GM18861 (cell line): ENCODE data around the gene GALNT11.
"Not testable (repeated sequence)": the region's sequence is repeated elsewhere in the genome, so short reads cannot be mapped to it uniquely, and the experiment has no call there.

Experiments
- ATAC-seq: cut with Tn5 transposase; IDR thresholded peaks from one replicate; pipeline ENCODE4 v1.9.1; 2021; ENCODE audit not compliant: unreplicated experiment

Gene GALNT11

GRCh38 chr7:152074673-152075072 lies 49.2 kb downstream of the GALNT11 start:
- ATAC-seq = no peak

DNA sequence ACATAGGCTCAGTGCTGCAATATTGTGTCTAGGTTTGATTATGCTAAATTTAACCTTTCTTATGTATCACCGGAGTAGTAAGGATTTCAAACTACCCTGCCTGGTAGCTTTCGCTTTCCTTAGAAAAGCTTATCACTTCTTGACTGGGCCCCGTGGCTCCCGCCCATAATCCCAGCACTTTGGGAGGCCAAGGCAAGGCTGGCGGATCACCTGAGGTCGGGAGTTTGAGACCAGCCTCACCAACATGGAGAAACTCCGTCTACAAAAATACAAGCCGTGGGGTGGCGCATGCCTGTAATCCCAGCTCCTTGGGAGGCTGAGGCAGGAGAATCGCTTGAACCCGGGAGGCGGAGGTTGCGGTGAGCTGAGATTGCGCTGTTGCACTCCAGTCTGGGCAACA lies 49.9 kb downstream of the GALNT11 start:
- ATAC-seq = not testable (repeated sequence)

DNA sequence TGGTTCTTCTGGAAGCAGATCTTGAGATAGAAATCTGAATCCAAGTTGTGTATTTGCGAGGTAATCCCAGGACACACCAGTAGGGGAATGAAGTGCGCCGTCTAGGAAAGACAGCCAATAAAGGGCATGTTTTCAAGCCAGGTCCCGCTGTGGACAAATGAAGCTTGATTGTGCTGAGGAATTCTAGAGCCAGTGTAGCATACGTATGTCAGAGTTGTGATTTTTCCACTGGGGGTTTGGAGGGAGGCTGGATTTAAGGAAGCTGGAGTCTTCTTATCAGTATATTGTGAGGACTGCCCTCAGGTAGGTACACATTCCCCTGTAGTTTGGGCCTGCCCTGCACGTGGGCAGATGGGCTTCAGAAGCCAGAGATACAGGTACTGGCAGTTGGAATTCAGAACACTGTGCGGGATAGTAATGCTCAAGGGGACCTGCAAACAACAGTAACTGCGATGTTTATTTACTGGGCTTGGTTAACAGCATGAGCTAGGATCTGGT lies 50.9 kb downstream of the GALNT11 start:
- no peak for ATAC-seq

- ATAC-seq = no peak
Measured at GRCh38 chr7:152076940-152077933, 51.8 kb downstream of the GALNT11 start.

GRCh38 chr7:152078025-152078424 lies 52.6 kb downstream of the GALNT11 start:
- ATAC-seq = no peak

GRCh38 chr7:152078786-152079185 lies 53.3 kb downstream of the GALNT11 start:
- no peak for ATAC-seq

GRCh38 chr7:152081088-152081487 lies 55.6 kb downstream of the GALNT11 start:
- no peak for ATAC-seq

- not testable (repeated sequence) for ATAC-seq
Measured at GRCh38 chr7:152082073-152082721, 56.7 kb downstream of the GALNT11 start.

DNA sequence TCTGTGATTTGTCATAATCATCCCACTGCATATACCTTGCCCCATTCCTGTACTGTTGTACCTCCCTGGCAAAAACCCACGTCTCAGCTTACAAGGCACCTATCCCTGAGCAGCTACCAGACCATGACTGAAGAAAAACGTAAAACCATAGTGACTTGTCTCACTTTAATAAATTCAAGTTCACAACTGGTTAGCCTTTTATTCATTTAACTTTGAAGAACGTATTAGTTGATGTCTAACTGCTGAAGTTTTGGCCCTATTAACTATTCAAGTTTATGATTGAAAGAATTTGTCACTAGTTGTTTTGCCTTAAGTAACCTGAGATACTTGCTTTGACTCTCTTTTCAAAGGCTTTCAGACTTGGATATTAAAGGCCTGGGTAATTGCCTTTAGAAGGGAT lies 59.7 kb downstream of the GALNT11 start:
- no peak for ATAC-seq

- ATAC-seq = no peak
Measured at GRCh38 chr7:152086513-152086912, 61.0 kb downstream of the GALNT11 start.

GRCh38 chr7:152089183-152089582 lies 63.7 kb downstream of the GALNT11 start:
- ATAC-seq = no peak

DNA sequence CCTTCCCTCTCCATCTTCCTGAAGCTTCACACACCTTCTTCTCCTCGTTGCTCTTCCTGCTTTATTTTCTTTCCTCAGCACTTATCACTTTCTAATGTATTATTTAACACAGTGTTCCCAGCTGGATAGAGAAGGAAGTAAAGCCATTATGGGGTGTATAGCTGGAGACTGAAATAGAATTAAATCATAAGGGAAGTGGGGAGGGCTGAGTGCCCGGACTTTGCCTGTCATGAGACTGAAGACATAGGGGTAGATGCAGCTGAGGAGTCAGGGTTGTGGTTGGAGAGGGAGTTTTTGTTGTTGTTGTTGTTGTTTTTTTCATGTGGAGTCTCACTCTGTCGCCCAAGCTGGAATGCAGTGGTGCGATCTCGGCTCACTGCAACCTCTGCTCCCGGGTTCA lies 65.3 kb downstream of the GALNT11 start:
- no peak for ATAC-seq

DNA sequence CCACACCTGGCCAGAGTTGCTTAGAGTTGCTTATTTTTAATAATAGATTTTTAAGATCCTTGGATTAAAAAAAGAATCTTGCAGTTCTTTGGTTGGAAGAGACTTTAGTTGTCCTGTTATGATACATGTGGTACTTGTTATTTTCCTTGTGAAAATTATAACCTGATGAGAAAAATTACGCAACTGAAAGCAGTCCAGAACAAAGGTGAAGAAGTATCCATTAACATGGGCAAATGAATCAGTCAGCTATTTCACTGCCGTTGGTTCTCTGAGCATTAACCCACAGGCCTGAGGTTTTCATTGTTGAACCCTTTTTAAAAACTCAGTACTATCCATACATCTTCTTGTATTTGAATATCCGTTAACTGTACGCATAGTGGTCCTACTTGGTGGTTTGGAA lies 68.2 kb downstream of the GALNT11 start:
- no peak for ATAC-seq

DNA sequence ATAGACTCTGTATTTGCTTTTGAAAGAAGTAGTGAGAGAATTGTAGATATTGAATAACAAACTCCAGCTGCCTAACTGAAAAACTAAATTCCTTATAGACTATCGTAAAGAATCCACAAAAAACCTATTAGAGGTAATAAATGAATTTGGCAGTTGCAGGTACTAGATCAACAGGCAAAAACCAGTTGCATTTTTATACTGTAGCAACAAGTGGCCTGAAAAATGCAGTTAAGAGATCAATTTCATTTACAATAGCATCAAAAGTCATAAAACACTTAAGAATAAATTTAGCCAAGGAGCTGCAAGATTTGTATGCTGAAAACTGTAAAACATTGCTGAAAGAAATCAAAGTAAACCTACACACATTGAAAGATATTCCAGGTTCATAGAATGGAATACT lies 70.3 kb downstream of the GALNT11 start:
- ATAC-seq = no peak

- ATAC-seq = no peak
Measured at GRCh38 chr7:152097330-152097729, 71.9 kb downstream of the GALNT11 start.

DNA sequence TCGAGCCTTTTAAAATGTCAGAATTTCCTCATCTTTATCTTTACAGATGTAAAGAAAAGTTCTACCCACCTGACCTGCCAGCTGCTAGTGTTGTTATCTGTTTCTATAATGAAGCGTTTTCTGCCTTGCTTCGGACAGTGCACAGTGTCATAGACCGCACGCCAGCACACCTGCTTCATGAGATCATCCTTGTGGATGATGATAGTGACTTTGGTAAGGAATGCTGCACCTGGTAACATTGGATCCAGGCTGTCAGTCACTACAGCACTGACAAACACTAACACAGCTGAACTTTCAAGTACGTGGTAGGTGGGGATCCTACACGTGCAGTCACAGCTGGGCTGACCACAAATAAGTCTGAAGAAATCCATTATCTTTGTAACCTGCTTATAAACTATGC lies 77.6 kb downstream of the GALNT11 start:
- no peak for ATAC-seq

GRCh38 chr7:152103691-152104090 lies 78.2 kb downstream of the GALNT11 start:
- no peak for ATAC-seq

DNA sequence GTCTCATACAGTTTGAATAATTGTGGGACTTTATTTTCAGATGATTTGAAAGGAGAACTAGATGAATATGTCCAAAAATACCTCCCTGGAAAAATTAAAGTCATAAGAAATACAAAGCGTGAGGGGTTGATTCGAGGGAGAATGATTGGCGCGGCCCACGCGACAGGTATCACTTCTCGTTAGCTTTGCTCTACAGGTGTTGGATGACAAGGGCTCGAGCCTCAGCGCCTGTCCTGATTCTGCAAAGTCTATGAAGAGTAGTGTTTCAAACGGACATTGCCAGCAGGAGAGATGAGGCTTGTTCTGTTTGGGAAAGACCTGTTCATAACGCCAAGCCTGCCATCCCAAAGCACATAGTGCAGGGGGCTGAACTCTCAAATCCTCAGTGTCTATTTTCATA lies 79.7 kb downstream of the GALNT11 start:
- ATAC-seq = no peak

DNA sequence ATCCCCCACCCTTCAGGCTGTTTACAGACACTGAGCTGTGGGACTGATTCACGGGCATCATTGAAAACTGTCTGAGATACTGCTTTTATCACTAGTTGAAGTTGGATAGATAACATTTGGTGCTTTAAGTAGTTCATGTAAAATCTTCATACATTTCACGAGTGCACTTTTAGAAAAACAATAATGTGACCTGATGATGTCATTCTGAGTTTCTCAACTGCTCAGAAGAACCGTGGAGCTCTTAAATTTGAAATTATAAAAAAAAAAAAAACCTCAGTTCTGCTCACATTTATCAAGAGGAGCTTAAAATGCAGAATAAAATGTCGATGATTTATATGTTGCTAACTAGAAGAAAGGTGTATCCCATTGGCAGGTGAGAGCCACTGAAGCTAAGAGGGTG lies 81.5 kb downstream of the GALNT11 start:
- ATAC-seq = no peak

DNA sequence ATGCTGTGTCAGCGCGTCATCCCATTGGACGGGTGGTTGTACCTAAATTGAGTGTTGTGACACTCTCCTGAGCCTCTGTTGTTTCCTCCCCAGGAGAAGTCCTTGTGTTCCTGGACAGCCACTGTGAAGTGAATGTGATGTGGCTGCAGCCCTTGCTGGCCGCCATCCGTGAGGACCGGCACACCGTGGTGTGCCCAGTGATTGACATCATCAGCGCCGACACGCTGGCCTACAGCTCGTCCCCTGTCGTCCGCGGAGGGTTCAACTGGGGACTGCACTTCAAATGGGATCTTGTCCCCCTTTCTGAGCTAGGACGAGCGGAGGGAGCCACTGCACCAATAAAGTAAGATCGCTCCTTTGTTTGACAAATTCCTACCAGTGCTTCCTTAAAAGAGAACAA lies 82.5 kb downstream of the GALNT11 start:
- no peak for ATAC-seq

- no peak for ATAC-seq
Measured at GRCh38 chr7:152108359-152108758, 82.9 kb downstream of the GALNT11 start.

- no peak for ATAC-seq
Measured at GRCh38 chr7:152112829-152113228, 87.4 kb downstream of the GALNT11 start.
